ENCODE data around the gene NBPF1.
"Not testable (repeated sequence)": the region's sequence is repeated elsewhere in the genome, so short reads cannot be mapped to it uniquely, and the experiment has no call there.

Gene NBPF1

DNA sequence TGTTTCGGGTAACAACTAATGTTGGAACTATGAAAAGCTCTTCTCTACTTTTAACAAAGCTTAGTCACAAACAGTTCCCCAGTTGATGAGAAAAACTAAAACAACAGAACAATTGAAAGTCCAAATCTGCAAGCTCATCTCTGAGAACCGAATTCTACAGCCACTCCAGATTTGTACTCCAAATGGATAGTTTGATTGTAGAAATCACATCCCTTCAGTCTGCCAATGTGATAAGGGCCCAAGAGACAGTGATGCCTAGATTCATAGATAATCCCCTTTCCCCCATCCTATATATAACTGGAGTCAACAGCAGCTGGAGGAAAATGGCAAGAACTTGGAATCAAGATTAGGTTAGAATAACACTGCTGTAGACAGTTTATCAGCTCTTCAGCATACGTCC lies 85.0 kb downstream of the NBPF1 start:
- DNase-seq (ENCODE audit: low read depth in 1 of 2, low spot score in 1 of 2); in situ Hi-C loops (cut with HindIII; ENCODE audit: low pct_unique_long_range_greater_than_20kb, low sequenced_read_pairs): not testable (repeated sequence)

DNA sequence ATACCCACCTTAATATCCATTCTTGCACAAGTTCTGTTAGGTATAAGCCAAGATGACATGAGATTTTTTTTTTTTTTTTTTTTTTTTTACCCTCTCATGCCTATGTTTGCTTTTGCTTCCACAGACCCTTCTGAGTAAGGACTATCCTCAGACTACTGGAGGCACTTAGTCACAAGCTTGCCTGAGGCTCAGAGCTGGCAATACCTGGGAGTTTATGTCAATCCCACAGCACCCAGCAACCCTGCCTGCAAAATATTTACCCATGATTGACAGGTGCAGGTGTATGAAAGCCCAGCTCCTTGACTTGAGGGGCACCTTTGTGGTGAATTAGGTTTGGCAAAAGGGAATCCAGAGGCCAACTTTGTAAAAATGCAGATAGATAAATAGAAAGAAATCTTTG lies 87.6 kb downstream of the NBPF1 start:
- in situ Hi-C loops (cut with HindIII; ENCODE audit: low pct_unique_long_range_greater_than_20kb, low sequenced_read_pairs), result not testable (repeated sequence)
- peak in 1 of 2 experiments; percentile 36 for DNase-seq (ENCODE audit: low read depth in 1 of 2, low spot score in 1 of 2)

DNA sequence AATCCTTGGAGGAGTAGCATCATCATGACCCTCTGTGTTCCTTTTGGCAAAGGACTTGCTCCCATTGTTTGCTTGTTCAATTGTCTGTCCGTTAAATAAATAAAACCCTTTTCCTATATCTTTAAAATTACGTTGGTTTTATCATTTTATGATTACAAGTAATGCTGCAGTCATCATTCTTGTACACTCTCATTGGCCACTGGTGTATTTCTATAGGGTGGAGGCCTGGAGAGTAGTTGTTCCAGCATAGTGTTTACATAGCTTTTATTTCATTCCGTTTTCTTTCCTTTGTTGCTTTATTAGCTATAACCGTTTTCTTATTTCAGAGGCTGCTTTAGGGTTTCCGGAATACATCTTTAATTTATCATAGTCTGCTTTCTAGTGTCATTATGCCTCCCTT lies 91.7 kb downstream of the NBPF1 start:
- in situ Hi-C loops (cut with HindIII; ENCODE audit: low pct_unique_long_range_greater_than_20kb, low sequenced_read_pairs); DNase-seq (ENCODE audit: low read depth in 1 of 2, low spot score in 1 of 2): not testable (repeated sequence)

DNA sequence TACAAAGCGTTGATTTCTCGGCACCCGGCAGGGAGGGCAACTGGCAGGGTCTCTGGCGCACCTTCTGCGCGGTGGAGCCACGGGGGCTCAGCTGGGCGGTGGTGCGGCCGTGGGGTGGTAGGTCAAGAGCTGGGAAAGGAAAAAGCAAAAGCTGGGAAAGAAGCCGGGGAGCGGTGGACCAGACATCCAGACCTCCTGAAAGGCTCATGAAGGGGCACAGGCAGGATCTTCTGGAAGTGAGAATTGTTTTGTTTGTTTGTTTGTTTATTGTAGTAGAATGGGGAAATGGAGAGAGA lies 92.1 kb downstream of the NBPF1 start:
- TF ChIP-seq JUND (IDR thresholded peaks at IDR 0.05; ENCODE audit: low read depth), result no peak
- no peak for DNase-seq (ENCODE audit: low read depth in 1 of 2, low spot score in 1 of 2)
- in situ Hi-C loops (cut with HindIII; ENCODE audit: low pct_unique_long_range_greater_than_20kb, low sequenced_read_pairs), result no loop called here

DNA sequence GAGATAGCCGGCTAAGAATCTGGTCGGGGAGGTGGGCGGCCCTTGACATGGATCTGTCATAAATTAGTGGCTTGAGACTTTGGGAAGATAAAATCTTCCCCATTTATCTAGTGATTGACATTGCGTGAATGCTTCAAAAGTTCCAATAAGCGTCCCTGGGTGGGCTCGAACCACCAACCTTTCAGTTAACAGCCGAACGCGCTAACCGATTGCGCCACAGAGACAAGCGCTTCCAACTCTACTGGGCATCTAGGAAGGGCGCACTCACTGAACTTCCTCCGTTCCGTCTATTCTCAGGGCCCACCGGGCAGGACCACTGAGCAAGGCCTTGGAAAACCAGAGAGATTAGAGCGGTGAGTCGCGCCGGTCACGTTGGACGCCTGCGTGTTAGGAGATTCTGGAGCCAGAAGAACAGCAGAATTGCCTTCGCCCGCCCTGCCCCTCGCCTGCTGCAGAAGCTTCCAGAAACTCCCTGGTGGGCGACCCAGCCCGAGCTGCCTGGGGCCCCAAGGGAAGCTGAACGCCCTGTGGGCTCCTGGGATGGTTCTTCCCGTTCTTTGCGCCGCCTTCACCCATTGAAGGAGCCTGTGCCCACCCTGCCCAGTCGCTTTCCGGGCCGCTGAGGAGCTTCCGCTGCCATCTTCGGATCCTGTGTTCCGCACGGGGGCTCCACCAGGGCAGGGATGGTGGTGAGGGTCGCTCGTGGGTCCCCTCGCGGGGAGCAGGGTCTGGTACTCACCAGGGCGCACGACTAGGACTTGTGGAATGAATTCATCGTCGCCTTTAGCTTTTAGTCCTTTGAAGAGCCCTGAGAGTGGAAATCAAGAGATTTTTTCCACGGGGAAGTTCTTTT lies 92.7 kb downstream of the NBPF1 start:
- in situ Hi-C loops (cut with HindIII; ENCODE audit: low pct_unique_long_range_greater_than_20kb, low sequenced_read_pairs); DNase-seq (ENCODE audit: low read depth in 1 of 2, low spot score in 1 of 2): not testable (repeated sequence)

DNA sequence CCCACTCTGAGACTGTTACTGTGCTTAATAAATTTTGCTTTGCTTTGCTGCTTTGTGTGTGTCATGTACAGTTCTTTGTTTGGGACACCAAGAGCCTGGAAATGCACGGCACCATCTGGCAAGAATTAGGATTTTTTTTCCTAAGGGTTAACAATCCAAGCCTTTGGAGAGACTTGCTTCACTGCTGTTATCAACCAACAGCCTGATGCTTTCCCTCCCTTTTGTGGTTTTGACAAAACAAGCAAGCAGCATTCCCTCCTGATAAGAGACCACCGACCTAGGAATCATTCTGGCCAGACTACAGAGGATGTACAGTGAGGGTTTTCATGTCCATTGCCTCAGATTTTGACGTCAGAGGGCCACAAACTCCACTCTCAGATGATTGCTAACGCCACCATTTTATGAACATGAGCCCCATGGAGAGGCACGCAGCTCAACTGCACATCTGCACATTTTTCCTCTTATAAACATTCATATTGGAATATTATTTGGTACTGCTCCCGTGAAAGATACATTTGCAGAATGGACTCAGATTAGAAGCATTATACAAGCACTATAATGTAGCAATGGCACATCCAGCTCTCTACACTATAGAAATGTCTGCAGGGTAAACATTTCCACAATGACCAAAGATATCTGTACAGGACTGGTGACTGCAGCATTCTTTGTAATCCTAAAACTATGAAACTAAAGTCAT lies 94.0 kb downstream of the NBPF1 start:
- DNase-seq (ENCODE audit: low read depth in 1 of 2, low spot score in 1 of 2); in situ Hi-C loops (cut with HindIII; ENCODE audit: low pct_unique_long_range_greater_than_20kb, low sequenced_read_pairs): not testable (repeated sequence)

DNA sequence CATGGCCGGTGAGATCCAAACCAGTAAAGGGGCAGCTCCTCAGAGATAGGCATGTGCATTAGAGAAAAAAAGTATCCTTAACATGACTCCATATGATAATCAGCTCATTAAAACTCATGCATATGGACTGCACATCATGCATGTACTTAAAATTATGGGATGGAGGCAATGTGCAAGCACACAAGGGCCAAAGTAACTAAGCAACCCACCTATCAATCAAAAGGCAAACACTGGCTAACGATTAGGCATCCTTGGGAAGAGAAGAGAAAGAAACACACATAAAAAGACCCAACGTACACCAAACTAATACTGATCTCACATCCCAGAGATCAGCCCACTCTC lies 94.5 kb downstream of the NBPF1 start:
- DNase-seq (ENCODE audit: low read depth in 1 of 2, low spot score in 1 of 2); in situ Hi-C loops (cut with HindIII; ENCODE audit: low pct_unique_long_range_greater_than_20kb, low sequenced_read_pairs): not testable (repeated sequence)

DNA sequence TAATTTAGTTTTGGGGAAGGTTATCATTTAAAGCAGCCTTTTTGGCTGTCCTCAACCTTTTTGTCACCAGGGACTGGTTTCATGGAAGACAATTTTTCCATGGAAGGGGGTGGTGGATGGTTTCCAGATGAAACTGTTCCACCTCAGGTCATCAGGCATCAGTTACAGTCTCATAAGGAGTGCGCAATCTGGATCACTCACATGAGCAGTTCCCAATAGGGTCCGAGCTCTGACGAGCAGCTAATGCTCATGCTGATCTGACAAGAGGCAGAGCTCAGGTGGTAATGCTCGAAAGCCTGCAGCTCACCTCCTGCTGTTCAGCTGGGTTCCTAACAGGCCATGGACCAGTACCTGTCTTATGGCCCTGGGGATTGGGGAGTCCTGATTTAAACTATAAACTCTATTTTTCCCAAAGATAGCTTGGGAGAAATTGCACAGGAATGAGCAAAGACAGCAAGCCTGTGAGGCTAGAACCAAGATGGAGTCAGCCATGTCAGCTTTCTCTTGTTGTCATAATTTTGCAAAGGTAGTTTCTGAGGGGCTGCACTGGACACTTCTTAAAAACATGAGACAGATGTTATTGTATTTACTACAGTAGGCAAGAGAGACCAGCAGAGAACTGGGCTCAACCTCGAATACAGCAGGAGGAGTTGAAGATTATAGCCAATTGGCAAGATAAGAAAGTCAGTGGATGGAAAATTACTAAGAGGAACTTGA lies 96.5 kb downstream of the NBPF1 start:
- DNase-seq (ENCODE audit: low read depth in 1 of 2, low spot score in 1 of 2); in situ Hi-C loops (cut with HindIII; ENCODE audit: low pct_unique_long_range_greater_than_20kb, low sequenced_read_pairs): not testable (repeated sequence)

DNA sequence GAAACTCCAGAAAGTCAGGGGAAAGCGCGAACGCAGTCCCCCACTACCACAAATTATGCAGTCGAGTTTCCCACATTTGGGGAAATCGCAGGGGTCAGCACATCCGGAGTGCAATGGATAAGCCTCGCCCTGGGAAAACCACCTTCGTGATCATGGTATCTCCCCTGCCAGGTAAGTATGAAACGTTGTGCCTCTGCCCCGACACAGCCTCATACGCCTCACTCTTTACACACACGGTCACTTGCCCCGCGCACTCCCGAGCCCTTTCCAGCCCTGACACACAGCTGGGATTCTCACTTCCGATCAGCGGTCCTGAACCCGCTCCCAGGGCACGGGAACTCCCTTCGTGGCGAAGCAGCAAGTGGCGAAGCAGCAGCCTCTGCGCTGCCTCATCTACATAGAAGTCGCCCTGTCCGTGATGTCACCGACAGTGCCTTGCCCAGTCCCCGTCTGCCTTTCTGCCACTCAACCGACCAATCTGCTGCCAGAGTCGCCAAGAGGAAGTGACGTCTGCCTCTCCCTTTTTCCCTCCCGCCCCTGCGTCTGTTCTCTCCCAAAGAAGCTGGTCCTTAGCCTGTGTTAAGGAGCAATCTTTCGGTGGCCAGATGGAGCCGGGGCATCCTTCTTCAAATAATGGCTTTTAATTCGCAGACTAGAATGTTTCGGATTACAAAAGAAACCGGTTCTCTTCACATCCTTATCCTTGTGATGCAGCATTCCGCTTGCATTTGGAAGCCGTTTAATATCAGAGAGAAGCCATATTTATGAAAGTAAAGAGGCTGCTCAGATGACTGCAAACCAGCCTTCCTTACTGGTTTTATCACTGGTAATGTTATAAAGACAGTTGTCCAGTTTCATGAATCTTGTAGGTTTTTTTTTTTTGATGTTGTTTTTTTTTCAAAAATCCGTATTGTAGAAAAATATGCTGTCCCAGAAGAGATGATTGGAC lies 99.0 kb downstream of the NBPF1 start, which contains the start of gene RNU1-1:
TSS of gene RNU1-1 (minus strand) at position 179 of the 949 bp plus-strand sequence.
- peak in 1 of 2 experiments; percentile 67 for DNase-seq (ENCODE audit: low read depth in 1 of 2, low spot score in 1 of 2)
- in situ Hi-C loops (cut with HindIII; ENCODE audit: low pct_unique_long_range_greater_than_20kb, low sequenced_read_pairs), result not testable (repeated sequence)

DNA sequence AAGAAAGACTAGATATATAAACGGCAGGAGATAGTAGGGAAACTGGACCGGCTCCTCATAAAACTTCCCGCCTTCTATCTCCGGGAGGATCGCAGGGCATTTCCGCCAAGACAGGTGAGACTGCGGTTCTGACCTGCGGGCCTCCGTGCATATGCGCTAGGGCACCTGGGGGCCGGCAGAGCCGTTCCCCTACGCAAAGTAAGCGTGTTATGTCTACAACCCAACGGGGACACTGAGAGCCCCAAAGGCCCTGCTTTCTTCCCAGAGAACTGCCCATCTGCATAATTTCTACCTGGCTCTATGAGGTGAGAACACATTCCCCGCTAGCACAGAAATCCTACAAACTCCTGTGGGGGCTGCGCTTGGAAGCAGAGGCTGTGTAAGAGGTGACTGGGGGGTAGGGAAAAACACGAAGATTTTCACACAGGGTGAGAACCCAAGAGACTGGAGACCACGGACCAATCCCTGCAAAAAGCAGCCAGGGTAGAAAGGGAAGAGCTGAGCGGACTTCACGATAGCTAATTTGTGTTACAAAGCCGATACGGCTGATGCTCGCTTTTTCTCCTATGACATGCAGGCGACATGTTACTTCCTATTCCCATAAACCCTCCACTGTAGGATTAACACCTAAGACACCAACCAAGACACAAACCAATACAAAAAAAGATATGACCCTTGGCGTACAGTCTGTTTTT lies 99.8 kb downstream of the NBPF1 start:
- DNase-seq (ENCODE audit: low read depth in 1 of 2, low spot score in 1 of 2), result peak in 1 of 2 experiments; percentile 88
- in situ Hi-C loops (cut with HindIII; ENCODE audit: low pct_unique_long_range_greater_than_20kb, low sequenced_read_pairs), result not testable (repeated sequence)

DNA sequence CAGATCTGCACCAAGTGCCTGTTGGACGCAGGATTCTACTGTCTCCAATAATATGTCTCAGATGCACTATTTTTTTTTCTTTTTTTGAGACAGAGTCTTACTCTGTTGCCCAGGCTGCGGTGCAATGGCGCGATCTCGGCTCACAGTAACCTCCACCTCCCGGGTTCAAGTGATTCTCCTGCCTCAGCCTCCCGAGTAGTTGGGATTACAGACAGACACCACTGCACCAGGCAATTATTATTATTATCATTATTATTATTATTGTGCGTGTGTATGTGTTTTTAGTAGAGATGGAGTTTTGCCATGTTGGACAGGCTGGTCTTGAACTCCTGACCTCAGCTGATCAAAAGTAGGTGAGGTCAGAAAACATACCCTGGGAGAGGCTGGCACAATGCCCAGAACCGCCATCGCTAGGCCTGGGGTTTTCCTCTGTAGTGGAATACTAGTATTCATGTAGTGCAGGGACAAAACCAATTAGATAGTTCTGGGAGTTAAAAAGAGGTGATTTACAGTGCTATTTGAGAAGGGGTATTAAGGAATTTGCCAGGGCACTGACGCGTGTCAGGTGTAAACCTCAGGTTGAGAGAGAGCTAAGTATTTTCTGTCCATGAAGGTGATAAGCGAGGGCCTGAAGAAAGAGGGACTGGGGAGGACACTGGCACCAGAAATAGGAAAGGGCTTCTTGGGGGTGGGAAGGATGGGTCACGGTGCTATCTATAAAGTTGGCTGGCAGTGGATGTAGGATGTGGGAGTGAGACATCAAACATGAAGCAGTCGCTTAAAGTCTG lies 100.5 kb downstream of the NBPF1 start:
- in situ Hi-C loops (cut with HindIII; ENCODE audit: low pct_unique_long_range_greater_than_20kb, low sequenced_read_pairs), result not testable (repeated sequence)

More for the DNA sequence above, 100.5 kb downstream of the NBPF1 start:
- DNase-seq (ENCODE audit: low read depth in 1 of 2, low spot score in 1 of 2), result not testable (repeated sequence)

All from T47D (cell line).